ENCODE measurements around the gene ATXN1. TPM values are rescaled to one million over a fixed set of nuclear protein-coding genes. Genes with fewer than 3 reads are reported as not detected.

ATXN1 gene
- total and polyA plus RNA-seq, 2 of the 8 experiments (the other 6 are each of a cell fraction or from before 2014, with no cell fraction given) = 1.6 to 4.0 TPM

- Histone ChIP-seq H3K4me2 (ENCODE audit: insufficient read depth in 1 of 2, low read depth in 2 of 2, low read length in 2 of 2) (peak overlapping the region in 1 of 2 experiments; percentile 52; a peak in 2 of 4 replicates), H2BK12ac (ENCODE audit: low read depth, low read length) (no peak overlapping the region), H3K27me3 (replicated peaks in 1 of 4; ENCODE audit: control insufficient read depth in 3 of 4, extremely low read depth in 1 of 4, insufficient read depth in 3 of 4, low read length in 3 of 4) (no peaks in the 10 kb centered on the region), H3K79me2 (ENCODE audit: control insufficient read depth in 1 of 2, insufficient read depth in 2 of 2, low read length in 2 of 2) (no peaks in the 10 kb centered on the region), H3K27ac (ENCODE audit: low read depth, low read length) (no peak overlapping the region), H2AFZ (ENCODE audit: low read length) (no peak overlapping the region; the same call in 1 of the 2 replicates), H2BK15ac (ENCODE audit: low read length) (no peak overlapping the region), H3K4me1 (replicated peaks in 1 of 4; ENCODE audit: control insufficient read depth in 3 of 4, insufficient read depth in 4 of 4, low read length in 3 of 4) (peaks cover 0 to 5% (median 3%) of the 10 kb centered on the region in 4 experiments; a peak in 3 of 7 replicates), H2BK120ac (replicated peaks; ENCODE audit: low read depth, low read length) (no peak overlapping the region), H3K23ac (ENCODE audit: insufficient read length) (no peak overlapping the region), H3K23me2 (ENCODE audit: low read depth, low read length) (no peaks in the 10 kb centered on the region), H4K8ac (ENCODE audit: extremely low read depth, insufficient read depth, low read length) (no peak overlapping the region), H2BK5ac (ENCODE audit: low read depth, low read length) (no peak overlapping the region), H3K56ac (replicated peaks; ENCODE audit: insufficient read length, low read depth, low read length) (no peak overlapping the region), H2AK5ac (ENCODE audit: low read depth, low read length) (no peak overlapping the region), H3K36me3 (ENCODE audit: control insufficient read depth in 2 of 4, insufficient read depth in 4 of 4, low read length in 3 of 4) (no peaks in the 10 kb centered on the region), H3K9me3 (ENCODE audit: insufficient read depth in 2 of 2, low read depth in 1 of 2, low read length in 1 of 2) (no peaks in the 10 kb centered on the region; a peak in 1 of 4 replicates), H4K5ac (ENCODE audit: insufficient read length, low read depth, low read length) (no peak overlapping the region), H3K79me1 (ENCODE audit: low read depth, low read length) (no peaks in the 10 kb centered on the region), H4K20me1 (replicated peaks in 1 of 2; ENCODE audit: control insufficient read depth in 1 of 2, insufficient read depth in 2 of 2, low read length in 2 of 2) (no peaks in the 10 kb centered on the region), H3K4ac (replicated peaks; ENCODE audit: insufficient read length, low read depth, low read length) (no peak overlapping the region), H3K18ac (ENCODE audit: extremely low read depth, low read length) (no peak overlapping the region), H3K4me3 (ENCODE audit: extremely low read depth in 1 of 4, insufficient read depth in 2 of 4, low read depth in 3 of 4, low read length in 4 of 4) (peak overlapping the region in 1 of 4 experiments; percentile 32; a peak in 2 of 8 replicates), H3K14ac (ENCODE audit: insufficient read length) (no peak overlapping the region), H3K9ac (replicated peaks in 1 of 4; ENCODE audit: extremely low read depth in 1 of 4, low read depth in 3 of 4, low read length in 3 of 4) (no peak overlapping the region), H4K91ac (replicated peaks; ENCODE audit: insufficient read length, low read length) (no peak overlapping the region), H2BK20ac (ENCODE audit: low read length) (no peak overlapping the region)
- peak; percentile 60 for FAIRE-seq
- WGBS, 2 experiments (ENCODE audit: extremely low coverage in 1 of 2, insufficient coverage in 1 of 2, insufficient read length in 1 of 2, insufficient replicate concordance in 2 of 2, low coverage in 1 of 2, low lambda C conversion rate in 2 of 2, missing lambda C conversion rate in 1 of 2) = 20 to 91% methylated on average over 1 to 7 of the region's 7 CpGs
- POLR2A ChIA-PET (ENCODE audit: partially characterized antibody) = no interaction called here
- peak; percentile 64 to 91 for DNase-seq (ENCODE audit: low read depth in 1 of 2, low spot score in 2 of 2)
- CTCF ChIA-PET (ENCODE audit: partially characterized antibody) = interaction anchor here (0.6 to 9.7 kb wide), 42 partner anchors 8 to 754 kb away, joined by 3 to 92 read pairs (median 3); no protein-coding TSS in a partner anchor
- TF ChIP-seq NANOG (IDR thresholded peaks at IDR 0.05; ENCODE audit: insufficient read depth, low read depth, low read length, poor library complexity, severe bottlenecking) (no peak), TCF12 (IDR thresholded peaks at IDR 0.05; ENCODE audit: low read depth, low read length) (0 out of 2 replicates have a peak, but pooled peaks have one; percentile 10), CBX5 (IDR thresholded peaks at IDR 0.05; ENCODE audit: low read depth, low read length) (no peak), CREB1 (IDR thresholded peaks at IDR 0.05) (no peak), CEBPB (IDR thresholded peaks at IDR 0.05; ENCODE audit: low read depth, low read length) (no peak), TAF7 (optimal IDR thresholded peaks at IDR 0.05; ENCODE audit: borderline replicate concordance, low read depth, low read length) (no peak), TBP (IDR thresholded peaks at IDR 0.05; ENCODE audit: low read depth, low read length) (0 out of 2 replicates have a peak, but pooled peaks have one; percentile 20), RNF2 (IDR thresholded peaks at IDR 0.05; ENCODE audit: borderline replicate concordance, low read depth, low read length, missing control alignments, poor library complexity, severe bottlenecking) (no peak), SIX5 (IDR thresholded peaks at IDR 0.05; ENCODE audit: low read depth, low read length) (no peak), CTCF (IDR thresholded peaks at IDR 0.05; ENCODE audit: control extremely low read depth in 1 of 3, insufficient read depth in 1 of 3, low read depth in 1 of 3, low read length in 3 of 3) (peak; percentile 58 to 91 (median 77)), RAD21 (IDR thresholded peaks at IDR 0.05 in 1 of 2, conservative IDR thresholded peaks at IDR 0.05 in 1 of 2; ENCODE audit: low read depth in 2 of 2, low read length in 2 of 2) (peak; percentile 92 to 95)
Measured at GRCh38 chr6:16332175-16332542, 429.1 kb downstream of the ATXN1 start.
